NCI-H2227 (cell line): Measurements from ENCODE around the gene RNASEH1.

Experiments
- DNase-seq: peaks from one replicate; lab custom pipeline; 2025; ENCODE audit not compliant: unreplicated experiment; lab: John Stamatoyannopoulos, UW

RNASEH1 gene

GRCh38 chr2:3563521-3563976 lies 5.4 kb upstream of the RNASEH1 start:
- DNase-seq: no peak

GRCh38 chr2:3557639-3558204 lies 411 bp downstream of the RNASEH1 start:
- no peak for DNase-seq

GRCh38 chr2:3553946-3554345 lies 4.2 kb downstream of the RNASEH1 start:
- DNase-seq: no peak

- DNase-seq: no peak
These were observed 10.2 kb downstream of the RNASEH1 start for GRCh38 chr2:3547915-3548314.

- DNase-seq: no peak
These were observed 12.2 kb downstream of the RNASEH1 start for GRCh38 chr2:3545788-3546478.

GRCh38 chr2:3543023-3543683 lies 15.0 kb downstream of the RNASEH1 start:
- no peak for DNase-seq

GRCh38 chr2:3542107-3542506 lies 16.0 kb downstream of the RNASEH1 start:
- DNase-seq: no peak

GRCh38 chr2:3539836-3540235 lies 18.3 kb downstream of the RNASEH1 start:
- DNase-seq: no peak

GRCh38 chr2:3536682-3537632 lies 21.2 kb downstream of the RNASEH1 start:
- DNase-seq: no peak

- no peak for DNase-seq
These were observed 22.1 kb downstream of the RNASEH1 start for GRCh38 chr2:3535794-3536681.

GRCh38 chr2:3535467-3535793 lies 22.7 kb downstream of the RNASEH1 start:
- no peak for DNase-seq

- DNase-seq: no peak
These were observed 23.8 kb downstream of the RNASEH1 start for GRCh38 chr2:3534251-3534814.

- DNase-seq: no peak
These were observed 24.3 kb downstream of the RNASEH1 start for GRCh38 chr2:3533836-3534235.

- no peak for DNase-seq
These were observed 25.2 kb downstream of the RNASEH1 start for GRCh38 chr2:3532941-3533340.

GRCh38 chr2:3529316-3530025 lies 28.7 kb downstream of the RNASEH1 start:
- DNase-seq: no peak

- no peak for DNase-seq
These were observed 30.0 kb downstream of the RNASEH1 start for GRCh38 chr2:3527886-3528785.

GRCh38 chr2:3526871-3527270 lies 31.3 kb downstream of the RNASEH1 start:
- no peak for DNase-seq

- no peak for DNase-seq
These were observed 34.5 kb downstream of the RNASEH1 start for GRCh38 chr2:3523551-3524041.
